Left ventricle myocardium superior (tissue), 1 donor: ENCODE data around the gene AHSG. TPM values are rescaled to one million over a fixed set of nuclear protein-coding genes. Genes with fewer than 3 reads are reported as not detected.

ENCODE experiments used
- ATAC-seq: fragments of 200-7000 bp; cut with Tn5 transposase; one replicate; pipeline ENCODE4 v1.9.1; 2020; ENCODE audit warnings: mild to moderate bottlenecking, moderate library complexity
- DNase-seq: peaks from one replicate; pipeline ENCODE4 v3.0.0-alpha.2; 2020
- intact Hi-C: fragments of 100-400 bp; cut with micrococcal nuclease; formaldehyde crosslinking; loops from one replicate; pipeline ENCODE4 v1.11.0; 2022
- total RNA-seq: library from RNA; stranded (reverse); fragmentation: NEBNext Ultra II Directional; extraction: Animal tissue kit (Norgen Biotek cat#: 25700); gene quantifications from one replicate; pipeline ENCODE4 v1.2.1, GENCODE V29; 2021
- donor health status: DM: no; HTN: yes; CAD: no; lungs with severe emphysema.

AHSG gene
- total RNA-seq, 1 donor from 2014 or later: not detected

- ATAC-seq: no peak
- intact Hi-C loops: no loop called here
Measured at GRCh38 chr3:186664119-186664495, 51.2 kb downstream of the AHSG start.

GRCh38 chr3:186664506-186664905 is 51.6 kb downstream of the AHSG start:
- no peak for ATAC-seq
- intact Hi-C loops: no loop called here
- DNase-seq: no peak

More at GRCh38 chr3:186664119-186664495, 51.2 kb downstream of the AHSG start:
- DNase-seq: no peak

GRCh38 chr3:186665625-186666188 is 52.8 kb downstream of the AHSG start, which contains the start of gene HRG:
HRG (plus strand) TSS chr3:186666014; CDS start chr3:186666032, 18 bp downstream.
- ATAC-seq (no peak), DNase-seq (no peak)
- intact Hi-C loops: no loop called here

- intact Hi-C loops: no loop called here
- ATAC-seq: no peak
- no peak for DNase-seq
Measured at GRCh38 chr3:186668426-186668825, 55.6 kb downstream of the AHSG start.

GRCh38 chr3:186669378-186670084 is 56.7 kb downstream of the AHSG start:
- no peak for ATAC-seq
- no peak for DNase-seq
- intact Hi-C loops: no loop called here

- ATAC-seq: no peak
- intact Hi-C loops: no loop called here
- DNase-seq: no peak
Measured at GRCh38 chr3:186670155-186670554, 57.3 kb downstream of the AHSG start.

Other genes with a start within 250 kb of the AHSG start
- gene CRYGS, start 68.7 kb upstream of the AHSG start, total RNA-seq: 0.55 TPM
- gene TBCCD1, start 45.7 kb upstream of the AHSG start, total RNA-seq: 7.1 TPM
- 23.6 TPM for gene DNAJB11, start 42.3 kb upstream of the AHSG start, total RNA-seq
- gene FETUB, start 27.3 kb downstream of the AHSG start, total RNA-seq: not detected
- gene HRG, start 53.0 kb downstream of the AHSG start, total RNA-seq: not detected
- 0.37 TPM for gene KNG1, start 104.3 kb downstream of the AHSG start, total RNA-seq
- gene EIF4A2, start 170.5 kb downstream of the AHSG start, total RNA-seq: 455 TPM
- 9.7 TPM for gene RFC4, start 193.4 kb downstream of the AHSG start, total RNA-seq
- gene ADIPOQ, start 229.7 kb downstream of the AHSG start, total RNA-seq: 4.0 TPM